Mucosa of descending colon (tissue), 3 donors: ENCODE results near the gene NECAB3. TPM values are rescaled to one million over a fixed set of nuclear protein-coding genes. Genes with fewer than 3 reads are reported as not detected.
A peak's percentile ranks its signal among the peaks of the same experiment; 100 is the strongest.

Experiments used
- ATAC-seq: fragments of 200-7000 bp; cut with Tn5 transposase; one replicate; pipeline ENCODE4 v1.9.1; 2020; ENCODE audit warnings: mild to moderate bottlenecking, moderate library complexity
- DNase-seq, 3 donors: peaks; one replicate each; pipeline ENCODE4 v3.0.0-alpha.2; 2020
- H3K36me3 ChIP-seq: fragments of 200-600 bp; one replicate; pipeline ENCODE4 v1.8.0; 2021; ENCODE audit warnings: low read depth, mild to moderate bottlenecking
- H3K4me1 ChIP-seq: fragments of 200-600 bp; one replicate; pipeline ENCODE4 v1.8.0; 2021; ENCODE audit warnings: low read depth, mild to moderate bottlenecking
- H3K4me3 ChIP-seq: fragments of 200-600 bp; one replicate; pipeline ENCODE4 v1.8.0; 2021; ENCODE audit warnings: mild to moderate bottlenecking
- H3K9me3 ChIP-seq: fragments of 200-600 bp; one replicate; pipeline ENCODE4 v1.8.0; 2021; ENCODE audit warnings: mild to moderate bottlenecking
- intact Hi-C, 2 donors: fragments of 100-400 bp; cut with DNase I in 1 of 2; cut with micrococcal nuclease in 1 of 2; formaldehyde crosslinking; loops; one replicate each; pipeline versions ENCODE4 v1.11.0 to v1.11.1; 2022; cut with DNase I, micrococcal nuclease
- long read RNA-seq, 2 donors: library from polyadenylated mRNA; unstranded; transcript quantifications; one replicate each; pipeline ENCODE4 v2.0.0, GENCODE V29; 2019 to 2021
- total RNA-seq, 3 donors: library from RNA; stranded (reverse); fragmentation: NEBNext Ultra II Directional in 2 of 3; extraction: Animal tissue kit (Norgen Biotek cat#: 25700) in 2 of 3; gene quantifications; one replicate each; pipeline versions ENCODE4 v1.2.1 to v1.2.4, GENCODE V29; 2021 to 2023
- TF ChIP-seq, protein P1 (sequence below): fragments of 200-600 bp; IDR thresholded peaks from one replicate; pipeline ENCODE4 v1.8.0; 2022; ENCODE audit warnings: antibody characterized with exemption, mild to moderate bottlenecking
- donor health status: DM: no; HTN: no; CAD: no; lungs with moderate emphysema.
- donor health status: DM: no; HTN: no; CAD: no.
- donor health status: DM: no; HTN: yes; CAD: no.

NECAB3 gene
- total RNA-seq: 10 to 100 TPM; 50.7 to 55.7 (median 51.7) TPM
- long read RNA-seq, donor 1, transcript NECAB3-202 (13 exons, 1,942 nt): major isoform, 12 of 32 reads
- long read RNA-seq, donor 1, partial matches to known transcripts: 4 of 32 reads
- long read RNA-seq, donor 1, other reads (novel, unspliced or antisense): 14 of 32 reads
- long read RNA-seq, donor 2, partial matches to known transcripts: 3 of 12 reads
- long read RNA-seq, donor 2, other reads (novel, unspliced or antisense): 3 of 12 reads

DNA sequence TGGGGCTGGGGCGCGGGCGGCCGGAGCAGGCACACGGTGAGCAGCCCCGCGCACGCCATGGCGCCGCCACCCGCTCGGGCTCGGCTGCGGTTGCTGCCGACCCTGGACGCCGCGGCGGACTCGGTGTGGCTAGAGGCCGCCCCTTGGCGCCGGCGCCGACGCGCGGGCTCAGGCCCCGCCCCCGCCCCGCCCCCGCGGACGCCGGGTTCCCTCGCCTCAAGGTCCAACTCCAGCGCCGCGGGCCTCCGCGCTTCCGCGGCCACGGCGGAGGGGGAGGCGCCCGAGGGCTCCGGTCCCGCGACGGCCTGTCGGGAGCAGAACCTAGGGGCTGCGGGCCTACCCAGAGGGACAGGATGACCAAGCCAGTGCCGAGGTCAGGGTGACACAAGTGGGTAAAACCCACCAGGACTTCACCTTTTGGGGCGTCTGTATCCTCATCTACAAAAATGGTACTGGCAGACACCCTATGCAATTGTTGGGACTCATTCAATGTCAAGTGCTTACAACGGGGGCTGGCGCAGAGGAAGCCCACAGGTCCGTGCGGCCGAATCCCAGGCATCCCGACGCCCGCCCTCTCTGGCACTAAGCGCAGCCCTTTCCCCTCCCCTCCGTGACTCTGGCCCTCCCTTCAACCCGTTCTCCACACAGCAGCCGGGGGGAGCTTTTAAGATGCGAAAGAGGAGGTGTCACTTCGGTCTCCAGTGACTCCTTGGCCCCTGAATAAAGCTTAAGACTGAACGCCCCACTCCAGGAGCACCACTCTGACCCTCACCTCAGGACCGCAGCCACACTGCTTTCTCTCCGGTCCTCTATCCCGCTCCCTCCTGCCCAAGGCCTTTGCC, at the start of gene NECAB3:
NECAB3 (minus strand) TSS at position 135 of the 842 bp plus-strand sequence; CDS start at position 59, 76 bp downstream.
- Histone ChIP-seq H3K36me3 (no peaks in the 10 kb centered on the region), H3K9me3 (no peaks in the 10 kb centered on the region), H3K4me3 (peak within 1 kb of the TSS; percentile 57), H3K4me1 (peaks cover 23% of the 10 kb centered on the region)
- DNase-seq (peak; percentile 86 to 93 (median 90)), ATAC-seq (peak; percentile 93)
- intact Hi-C loops: no loop called here
- TF ChIP-seq, protein P1, sequence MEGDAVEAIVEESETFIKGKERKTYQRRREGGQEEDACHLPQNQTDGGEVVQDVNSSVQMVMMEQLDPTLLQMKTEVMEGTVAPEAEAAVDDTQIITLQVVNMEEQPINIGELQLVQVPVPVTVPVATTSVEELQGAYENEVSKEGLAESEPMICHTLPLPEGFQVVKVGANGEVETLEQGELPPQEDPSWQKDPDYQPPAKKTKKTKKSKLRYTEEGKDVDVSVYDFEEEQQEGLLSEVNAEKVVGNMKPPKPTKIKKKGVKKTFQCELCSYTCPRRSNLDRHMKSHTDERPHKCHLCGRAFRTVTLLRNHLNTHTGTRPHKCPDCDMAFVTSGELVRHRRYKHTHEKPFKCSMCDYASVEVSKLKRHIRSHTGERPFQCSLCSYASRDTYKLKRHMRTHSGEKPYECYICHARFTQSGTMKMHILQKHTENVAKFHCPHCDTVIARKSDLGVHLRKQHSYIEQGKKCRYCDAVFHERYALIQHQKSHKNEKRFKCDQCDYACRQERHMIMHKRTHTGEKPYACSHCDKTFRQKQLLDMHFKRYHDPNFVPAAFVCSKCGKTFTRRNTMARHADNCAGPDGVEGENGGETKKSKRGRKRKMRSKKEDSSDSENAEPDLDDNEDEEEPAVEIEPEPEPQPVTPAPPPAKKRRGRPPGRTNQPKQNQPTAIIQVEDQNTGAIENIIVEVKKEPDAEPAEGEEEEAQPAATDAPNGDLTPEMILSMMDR: no peak

DNA sequence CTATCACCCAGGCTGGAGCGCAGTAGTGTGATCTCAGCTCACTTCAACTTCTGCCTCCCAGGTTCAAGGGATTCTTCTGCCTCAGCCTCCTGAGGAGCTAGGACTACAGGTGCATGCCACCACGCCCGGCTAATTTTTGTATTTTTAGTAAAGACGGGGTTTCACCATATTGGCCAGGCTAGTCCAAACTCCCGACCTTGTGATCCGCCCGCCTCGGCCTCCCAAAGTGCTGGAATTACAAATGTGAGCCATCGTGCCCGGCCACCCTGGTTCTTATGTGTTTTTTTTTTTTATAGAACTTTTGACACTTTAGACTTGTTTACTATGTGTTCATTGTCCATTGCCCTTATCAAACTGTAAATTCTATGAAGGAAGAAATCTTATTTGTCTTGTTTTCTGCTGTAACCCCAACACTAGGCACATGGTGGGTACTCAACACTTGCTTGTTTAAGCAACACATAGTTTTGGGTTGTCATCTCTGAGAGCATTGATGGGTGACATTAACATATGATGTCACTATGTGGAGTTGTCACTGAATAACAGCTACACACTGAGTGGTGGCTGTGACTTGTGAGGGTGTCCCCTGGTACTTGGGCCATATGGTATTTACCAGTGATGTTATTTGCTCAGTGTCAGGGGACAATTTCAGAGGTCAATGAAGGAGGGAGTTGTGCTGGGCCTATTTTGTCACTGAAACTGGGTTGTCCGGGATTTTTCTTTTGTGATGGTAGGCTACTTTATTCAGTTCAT, 47.3 kb upstream of the NECAB3 start:
- no peak for DNase-seq
- ATAC-seq: no peak
- TF ChIP-seq, protein P1: no peak
- intact Hi-C loops: no loop called here
- no peaks in the 10 kb centered on the region for H3K36me3 ChIP-seq
- H3K9me3 ChIP-seq: no peaks in the 10 kb centered on the region
- no peak overlapping the region for H3K4me3 ChIP-seq
- H3K4me1 ChIP-seq: peaks cover 16% of the 10 kb centered on the region

DNA sequence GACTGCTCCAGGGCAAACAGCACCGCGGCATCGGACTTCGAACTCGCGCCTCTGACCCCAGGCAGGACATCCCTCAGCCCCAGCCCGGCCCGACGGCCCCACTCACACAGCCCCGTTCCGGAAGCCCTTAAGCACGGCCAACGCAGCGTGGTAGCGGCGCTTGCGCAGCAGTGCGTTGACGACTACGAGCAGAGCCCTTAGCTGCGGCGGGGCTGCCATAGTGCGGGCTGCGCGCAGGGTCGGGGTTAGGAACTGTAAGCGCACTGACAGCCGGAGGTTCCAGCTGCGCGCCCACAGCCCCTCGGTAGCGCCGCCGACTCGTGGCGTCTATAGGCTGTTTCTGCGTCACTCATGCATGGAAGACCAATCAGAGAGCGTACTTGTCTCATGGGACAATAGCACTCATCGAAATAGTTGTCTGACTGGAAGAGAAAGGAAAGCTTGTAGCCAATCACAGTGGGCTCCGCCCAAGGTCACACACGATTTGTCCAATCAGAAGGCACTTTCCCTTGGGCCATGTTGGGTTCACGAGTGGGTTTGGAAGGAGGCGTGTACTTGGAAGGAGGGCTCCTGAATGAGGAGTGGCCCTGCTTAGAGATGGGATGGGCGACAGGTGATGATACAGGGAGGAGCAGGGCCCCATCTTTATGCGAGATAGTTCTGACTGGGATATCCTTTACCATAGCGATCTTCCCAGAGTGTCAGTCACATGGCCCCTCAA, 45.9 kb upstream of the NECAB3 start, which contains the start of gene PXMP4:
PXMP4 (minus strand) TSS at position 322 of the 721 bp plus-strand sequence; CDS start at position 219, 103 bp downstream.
- intact Hi-C loops: no loop called here
- ATAC-seq (peak; percentile 99), DNase-seq (peak; percentile 89 to 95 (median 89))
- Histone ChIP-seq H3K9me3 (no peaks in the 10 kb centered on the region), H3K36me3 (no peaks in the 10 kb centered on the region), H3K4me1 (peaks cover 16% of the 10 kb centered on the region), H3K4me3 (peak within 1 kb of the TSS; percentile 65)
- TF ChIP-seq, protein P1: peak; percentile 8

- ATAC-seq (peak; percentile 32), DNase-seq (peak in 2 of 3 donors; percentile 34 to 48)
These were observed 45.2 kb upstream of the NECAB3 start for GRCh38 chr20:33719277-33719988.

More at GRCh38 chr20:33719277-33719988, 45.2 kb upstream of the NECAB3 start:
- TF ChIP-seq, protein P1: no peak
- intact Hi-C loops: no loop called here
- Histone ChIP-seq H3K9me3 (no peaks in the 10 kb centered on the region), H3K4me3 (peak overlapping the region; percentile 65), H3K4me1 (peaks cover 16% of the 10 kb centered on the region), H3K36me3 (no peaks in the 10 kb centered on the region)
